Activated naive CD8-positive, alpha-beta T cell (primary cell): ENCODE measurements around the gene FTO.

Experiments
- H3K27ac Mint-ChIP-seq: one replicate; pipeline ENCODE4 v1.8.0; 2021; ENCODE audit warnings: mixed read lengths
- H3K27me3 Mint-ChIP-seq: one replicate; pipeline ENCODE4 v1.8.0; 2021; ENCODE audit warnings: mixed read lengths
- H3K36me3 Mint-ChIP-seq: one replicate; pipeline ENCODE4 v1.8.0; 2021; ENCODE audit warnings: mixed read lengths
- H3K4me1 Mint-ChIP-seq: one replicate; pipeline ENCODE4 v1.8.0; 2021; ENCODE audit warnings: low read depth, mixed read lengths
- H3K4me3 Mint-ChIP-seq: one replicate; pipeline ENCODE4 v1.8.0; 2021; ENCODE audit warnings: mild to moderate bottlenecking, mixed read lengths
- H3K9me3 Mint-ChIP-seq: one replicate; pipeline ENCODE4 v1.8.0; 2021; ENCODE audit warnings: low read depth, mixed read lengths

Gene FTO

DNA sequence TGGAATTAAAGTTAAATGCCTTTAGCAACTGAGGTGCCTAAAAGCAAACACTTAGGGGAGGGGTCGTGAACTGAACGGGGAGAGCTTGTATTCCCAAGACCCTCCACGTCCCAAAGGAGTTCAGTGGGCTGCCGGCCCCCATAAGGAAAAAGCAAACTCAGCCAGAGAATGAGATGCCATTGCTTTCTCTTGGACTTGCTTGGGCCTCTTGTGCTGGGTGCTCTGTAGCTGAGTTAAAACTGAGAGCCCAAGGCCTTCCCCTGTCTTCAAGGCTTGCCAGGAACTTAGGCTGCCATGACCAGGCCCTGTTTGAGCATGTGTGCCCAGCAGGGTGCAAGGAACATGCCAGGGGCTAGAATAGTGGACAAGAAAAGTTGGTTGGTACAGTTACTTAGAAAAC, 382.8 kb downstream of the FTO start:
- Mint-ChIP-seq H3K4me1 (no peaks in the 10 kb centered on the region), H3K9me3 (peaks cover 9% of the 10 kb centered on the region), H3K27ac (no peak overlapping the region), H3K36me3 (peaks cover 27% of the 10 kb centered on the region), H3K27me3 (no peaks in the 10 kb centered on the region), H3K4me3 (no peak overlapping the region)

GRCh38 chr16:54090602-54091001, 386.6 kb downstream of the FTO start:
- H3K36me3 Mint-ChIP-seq, result peaks cover 31% of the 10 kb centered on the region
- H3K4me1 Mint-ChIP-seq, result no peaks in the 10 kb centered on the region
- no peaks in the 10 kb centered on the region for H3K27me3 Mint-ChIP-seq
- peaks cover 9% of the 10 kb centered on the region for H3K9me3 Mint-ChIP-seq
- no peak overlapping the region for H3K27ac Mint-ChIP-seq
- H3K4me3 Mint-ChIP-seq, result no peak overlapping the region

DNA sequence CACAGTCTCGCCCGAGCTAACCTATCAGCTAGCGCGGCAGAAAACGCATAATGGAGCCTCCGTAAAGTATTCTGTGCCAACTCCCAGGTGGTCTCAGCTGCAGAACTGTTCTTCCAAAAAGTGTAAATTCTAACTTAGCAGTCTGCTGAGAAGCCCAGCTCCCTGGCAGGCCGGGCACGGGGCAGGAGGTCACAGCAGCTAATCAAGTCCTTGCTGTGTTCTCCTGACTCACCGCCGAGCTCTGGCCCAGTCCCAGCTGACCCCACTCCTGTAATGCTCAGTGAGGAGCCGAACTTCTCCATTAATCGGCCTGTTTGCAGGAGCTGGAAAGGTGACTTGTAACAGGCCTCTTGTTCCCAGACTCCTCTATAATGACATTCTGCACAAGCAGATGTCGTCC, 389.3 kb downstream of the FTO start:
- no peaks in the 10 kb centered on the region for H3K27me3 Mint-ChIP-seq
- H3K9me3 Mint-ChIP-seq, result peaks cover 5% of the 10 kb centered on the region
- H3K27ac Mint-ChIP-seq, result no peak overlapping the region
- H3K4me1 Mint-ChIP-seq, result no peaks in the 10 kb centered on the region
- H3K4me3 Mint-ChIP-seq, result no peak overlapping the region
- H3K36me3 Mint-ChIP-seq, result peaks cover 38% of the 10 kb centered on the region

DNA sequence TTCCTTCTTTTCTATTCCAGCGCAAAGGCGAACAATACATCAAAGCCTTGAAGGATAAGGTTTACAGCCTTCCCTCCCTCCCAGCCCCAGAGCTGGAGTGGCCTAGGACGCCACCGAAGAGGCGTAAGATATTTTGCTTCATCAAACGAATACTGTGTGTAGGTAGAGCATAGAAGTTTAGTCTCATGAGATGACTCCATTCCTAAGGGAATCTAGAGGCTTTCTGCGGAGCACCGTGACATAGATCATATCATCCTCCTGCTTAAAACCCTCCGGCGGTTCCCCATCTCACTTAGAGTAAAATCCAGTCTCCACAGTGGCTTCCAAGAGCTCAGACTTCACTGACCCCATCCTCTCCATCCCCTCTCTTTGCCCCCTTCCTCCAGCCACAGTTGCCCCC, 390.7 kb downstream of the FTO start:
- no peaks in the 10 kb centered on the region for H3K27me3 Mint-ChIP-seq
- peaks cover 30% of the 10 kb centered on the region for H3K36me3 Mint-ChIP-seq
- no peaks in the 10 kb centered on the region for H3K4me1 Mint-ChIP-seq
- H3K9me3 Mint-ChIP-seq, result no peaks in the 10 kb centered on the region
- H3K4me3 Mint-ChIP-seq, result no peak overlapping the region
- H3K27ac Mint-ChIP-seq, result no peak overlapping the region

DNA sequence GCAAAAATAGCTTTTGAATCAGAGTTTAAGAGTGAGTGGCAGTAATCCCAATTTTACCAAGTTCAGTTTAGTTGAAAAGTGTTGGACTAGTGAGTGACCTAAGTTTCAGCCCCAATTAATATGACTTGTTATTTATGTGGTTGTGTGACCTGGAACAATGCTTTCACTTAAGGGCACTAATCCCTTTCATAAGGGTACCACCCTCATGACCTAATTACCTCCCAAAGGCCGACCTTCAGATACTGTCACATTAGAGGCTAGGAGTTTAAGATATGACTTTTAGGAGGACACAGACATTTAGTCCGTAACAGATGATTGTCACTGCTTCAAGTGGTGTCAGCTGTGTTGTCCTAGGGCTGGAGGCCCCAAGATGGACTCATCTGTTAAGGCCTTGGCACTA, 392.7 kb downstream of the FTO start:
- Mint-ChIP-seq H3K9me3 (no peaks in the 10 kb centered on the region), H3K36me3 (peaks cover 23% of the 10 kb centered on the region), H3K27me3 (no peaks in the 10 kb centered on the region), H3K4me1 (no peaks in the 10 kb centered on the region), H3K4me3 (no peak overlapping the region), H3K27ac (no peak overlapping the region)

DNA sequence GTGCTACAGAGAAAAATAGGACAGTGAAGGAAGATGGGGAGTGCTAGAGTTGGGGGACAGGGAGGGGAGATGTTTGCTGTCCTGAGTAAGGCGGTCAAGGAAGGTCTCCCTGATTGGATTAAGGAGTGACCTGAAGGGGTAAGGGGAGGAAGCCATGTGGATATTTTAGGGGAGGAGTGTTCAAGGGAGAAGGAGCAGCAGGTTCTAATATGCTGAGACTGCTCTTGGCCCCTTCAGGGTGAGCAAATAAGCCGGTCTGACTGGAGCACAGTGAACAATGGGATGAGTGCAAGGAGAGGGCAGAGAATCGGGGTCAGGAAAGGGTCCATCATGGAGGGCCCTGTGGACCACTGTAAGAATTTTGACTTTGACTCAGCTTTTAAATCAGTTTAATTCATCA, 393.8 kb downstream of the FTO start:
- Mint-ChIP-seq H3K4me1 (no peaks in the 10 kb centered on the region), H3K4me3 (no peak overlapping the region), H3K27ac (no peak overlapping the region), H3K27me3 (no peaks in the 10 kb centered on the region), H3K36me3 (peaks cover 16% of the 10 kb centered on the region), H3K9me3 (no peaks in the 10 kb centered on the region)

- H3K4me3 Mint-ChIP-seq, result no peak overlapping the region
- H3K27me3 Mint-ChIP-seq, result no peaks in the 10 kb centered on the region
- peaks cover 14% of the 10 kb centered on the region for H3K36me3 Mint-ChIP-seq
- H3K27ac Mint-ChIP-seq, result no peak overlapping the region
- H3K9me3 Mint-ChIP-seq, result no peaks in the 10 kb centered on the region
- no peaks in the 10 kb centered on the region for H3K4me1 Mint-ChIP-seq
These were observed 394.3 kb downstream of the FTO start for GRCh38 chr16:54098247-54098646.

- no peak overlapping the region for H3K4me3 Mint-ChIP-seq
- no peaks in the 10 kb centered on the region for H3K9me3 Mint-ChIP-seq
- no peaks in the 10 kb centered on the region for H3K27me3 Mint-ChIP-seq
- peaks cover 11% of the 10 kb centered on the region for H3K36me3 Mint-ChIP-seq
- no peaks in the 10 kb centered on the region for H3K4me1 Mint-ChIP-seq
- no peak overlapping the region for H3K27ac Mint-ChIP-seq
These were observed 395.7 kb downstream of the FTO start for GRCh38 chr16:54099627-54100026.

GRCh38 chr16:54102888-54103866, 399.2 kb downstream of the FTO start:
- Mint-ChIP-seq H3K27ac (no peak overlapping the region), H3K4me1 (no peaks in the 10 kb centered on the region), H3K36me3 (no peaks in the 10 kb centered on the region), H3K9me3 (no peaks in the 10 kb centered on the region), H3K27me3 (no peaks in the 10 kb centered on the region), H3K4me3 (no peak overlapping the region)

- peaks cover 9% of the 10 kb centered on the region for H3K36me3 Mint-ChIP-seq
- H3K4me1 Mint-ChIP-seq, result no peaks in the 10 kb centered on the region
- no peaks in the 10 kb centered on the region for H3K9me3 Mint-ChIP-seq
- no peak overlapping the region for H3K4me3 Mint-ChIP-seq
- H3K27me3 Mint-ChIP-seq, result no peaks in the 10 kb centered on the region
- H3K27ac Mint-ChIP-seq, result no peak overlapping the region
These were observed 402.1 kb downstream of the FTO start for GRCh38 chr16:54106057-54106456.

DNA sequence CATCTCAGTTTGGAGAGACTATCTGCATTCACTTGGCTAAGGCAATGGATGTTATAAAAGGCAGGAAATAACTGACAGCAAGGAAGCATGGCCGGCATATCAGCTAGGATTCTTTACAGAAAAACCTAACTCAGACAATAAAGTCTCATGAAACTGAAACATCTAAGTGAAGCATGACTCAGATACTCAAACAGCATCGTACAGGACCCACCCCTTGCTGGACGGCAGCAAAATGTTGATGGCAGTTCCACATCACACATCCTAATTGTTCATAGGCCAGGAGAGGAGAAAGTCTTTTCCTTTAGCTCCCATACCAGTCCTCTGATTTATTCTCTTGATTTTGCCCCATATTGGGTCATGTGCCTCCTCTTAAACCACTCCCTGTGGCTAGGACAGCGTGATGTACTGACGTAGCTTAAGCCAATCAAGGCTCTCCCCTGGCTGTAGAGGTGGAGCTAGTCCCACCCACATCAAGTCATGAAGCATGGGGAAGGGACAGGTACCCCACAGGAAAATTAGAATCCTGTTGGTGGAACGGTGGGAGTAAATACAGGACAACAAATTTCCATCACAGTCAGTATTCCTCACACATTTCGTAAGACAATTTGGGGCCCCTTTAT, 403.7 kb downstream of the FTO start:
- Mint-ChIP-seq H3K4me1 (no peaks in the 10 kb centered on the region), H3K4me3 (no peak overlapping the region), H3K9me3 (no peaks in the 10 kb centered on the region), H3K27me3 (no peaks in the 10 kb centered on the region), H3K36me3 (peaks cover 16% of the 10 kb centered on the region), H3K27ac (no peak overlapping the region)

DNA sequence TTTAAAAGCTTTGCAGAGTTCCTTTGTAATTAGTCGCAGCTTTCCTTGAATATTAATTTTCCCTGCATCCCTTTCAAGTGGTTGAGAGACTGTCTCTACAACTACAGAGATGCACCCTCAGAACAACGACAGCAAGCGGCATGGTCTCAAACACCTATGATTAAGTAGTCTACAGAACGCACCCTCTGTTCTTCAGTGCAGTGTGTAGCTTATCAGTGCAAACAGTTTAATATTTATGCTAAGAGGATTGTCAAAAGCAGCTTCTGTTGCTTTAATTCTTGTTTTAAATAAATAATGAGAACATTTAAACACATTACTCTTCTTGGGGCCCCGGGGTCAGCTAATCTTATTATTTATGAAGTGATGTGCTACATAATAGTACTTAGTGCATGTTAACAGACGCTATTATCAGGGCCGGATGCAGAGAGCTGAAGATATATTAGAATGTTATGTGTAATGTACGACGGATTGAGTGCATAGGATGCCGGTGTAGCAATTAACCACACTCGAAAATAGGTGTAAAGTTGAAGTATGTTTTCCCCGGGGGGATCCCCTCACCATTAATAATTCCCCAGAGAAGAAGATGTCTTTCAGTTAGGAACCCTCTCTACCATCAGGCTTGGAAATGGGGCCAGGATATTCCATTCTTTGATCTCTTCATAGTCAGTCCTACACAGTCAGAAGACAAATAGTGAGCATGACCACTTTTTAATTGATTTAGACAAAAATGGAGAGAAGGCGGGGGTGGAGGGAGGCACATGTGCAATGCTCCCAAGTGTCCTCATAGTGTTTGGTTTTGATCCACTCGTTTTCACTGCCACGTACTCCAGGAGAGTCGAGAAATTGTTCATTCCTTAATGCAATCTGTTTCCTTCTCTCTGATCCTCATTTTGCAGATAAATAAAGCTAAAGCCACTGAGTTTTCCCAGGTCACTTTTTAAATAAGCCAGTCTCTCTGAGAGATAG, 406.3 kb downstream of the FTO start:
- Mint-ChIP-seq H3K4me3 (no peak overlapping the region), H3K36me3 (peaks cover 26% of the 10 kb centered on the region), H3K4me1 (no peaks in the 10 kb centered on the region), H3K9me3 (no peaks in the 10 kb centered on the region), H3K27me3 (no peaks in the 10 kb centered on the region), H3K27ac (no peak overlapping the region)

- no peak overlapping the region for H3K4me3 Mint-ChIP-seq
- no peaks in the 10 kb centered on the region for H3K27me3 Mint-ChIP-seq
- peaks cover 28% of the 10 kb centered on the region for H3K36me3 Mint-ChIP-seq
- no peaks in the 10 kb centered on the region for H3K9me3 Mint-ChIP-seq
- no peaks in the 10 kb centered on the region for H3K4me1 Mint-ChIP-seq
- no peak overlapping the region for H3K27ac Mint-ChIP-seq
These were observed 408.7 kb downstream of the FTO start for GRCh38 chr16:54112451-54113206.

- no peaks in the 10 kb centered on the region for H3K4me1 Mint-ChIP-seq
- H3K27me3 Mint-ChIP-seq, result no peaks in the 10 kb centered on the region
- no peak overlapping the region for H3K27ac Mint-ChIP-seq
- H3K9me3 Mint-ChIP-seq, result no peaks in the 10 kb centered on the region
- peaks cover 24% of the 10 kb centered on the region for H3K36me3 Mint-ChIP-seq
- no peak overlapping the region for H3K4me3 Mint-ChIP-seq
These were observed 411.6 kb downstream of the FTO start for GRCh38 chr16:54115558-54115957.
